ENCODE data around the gene STOX1.

STOX1 gene

GRCh38 chr10:68869623-68870022, 42.3 kb downstream of the STOX1 start:
- H3K27ac ChIP-seq (replicated peaks): no peak overlapping the region
- TF ChIP-seq GABPA (IDR thresholded peaks at IDR 0.05; ENCODE audit: low read depth) (no peak), POLR2AphosphoS5 (IDR thresholded peaks at IDR 0.05; ENCODE audit: low read depth) (no peak), CTCF (IDR thresholded peaks at IDR 0.05; ENCODE audit: insufficient read depth, low read length) (no peak), SPI1 (IDR thresholded peaks at IDR 0.05; ENCODE audit: borderline replicate concordance, low read depth) (no peak)
- TF ChIP-seq, protein P1, sequence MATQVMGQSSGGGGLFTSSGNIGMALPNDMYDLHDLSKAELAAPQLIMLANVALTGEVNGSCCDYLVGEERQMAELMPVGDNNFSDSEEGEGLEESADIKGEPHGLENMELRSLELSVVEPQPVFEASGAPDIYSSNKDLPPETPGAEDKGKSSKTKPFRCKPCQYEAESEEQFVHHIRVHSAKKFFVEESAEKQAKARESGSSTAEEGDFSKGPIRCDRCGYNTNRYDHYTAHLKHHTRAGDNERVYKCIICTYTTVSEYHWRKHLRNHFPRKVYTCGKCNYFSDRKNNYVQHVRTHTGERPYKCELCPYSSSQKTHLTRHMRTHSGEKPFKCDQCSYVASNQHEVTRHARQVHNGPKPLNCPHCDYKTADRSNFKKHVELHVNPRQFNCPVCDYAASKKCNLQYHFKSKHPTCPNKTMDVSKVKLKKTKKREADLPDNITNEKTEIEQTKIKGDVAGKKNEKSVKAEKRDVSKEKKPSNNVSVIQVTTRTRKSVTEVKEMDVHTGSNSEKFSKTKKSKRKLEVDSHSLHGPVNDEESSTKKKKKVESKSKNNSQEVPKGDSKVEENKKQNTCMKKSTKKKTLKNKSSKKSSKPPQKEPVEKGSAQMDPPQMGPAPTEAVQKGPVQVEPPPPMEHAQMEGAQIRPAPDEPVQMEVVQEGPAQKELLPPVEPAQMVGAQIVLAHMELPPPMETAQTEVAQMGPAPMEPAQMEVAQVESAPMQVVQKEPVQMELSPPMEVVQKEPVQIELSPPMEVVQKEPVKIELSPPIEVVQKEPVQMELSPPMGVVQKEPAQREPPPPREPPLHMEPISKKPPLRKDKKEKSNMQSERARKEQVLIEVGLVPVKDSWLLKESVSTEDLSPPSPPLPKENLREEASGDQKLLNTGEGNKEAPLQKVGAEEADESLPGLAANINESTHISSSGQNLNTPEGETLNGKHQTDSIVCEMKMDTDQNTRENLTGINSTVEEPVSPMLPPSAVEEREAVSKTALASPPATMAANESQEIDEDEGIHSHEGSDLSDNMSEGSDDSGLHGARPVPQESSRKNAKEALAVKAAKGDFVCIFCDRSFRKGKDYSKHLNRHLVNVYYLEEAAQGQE (IDR thresholded peaks at IDR 0.05; ENCODE audit: insufficient replicate concordance, low read depth): no peak
- no peaks in the 10 kb centered on the region for H3K27me3 ChIP-seq (ENCODE audit: insufficient read depth, poor library complexity, severe bottlenecking)
- H3K4me3 ChIP-seq (replicated peaks; ENCODE audit: insufficient read depth, low read length): no peak overlapping the region
- DNase-seq (ENCODE audit: low read depth in 1 of 2, low spot score in 1 of 2): no peak

GRCh38 chr10:68870061-68870460, 42.7 kb downstream of the STOX1 start:
- Histone ChIP-seq H3K27me3 (ENCODE audit: insufficient read depth, poor library complexity, severe bottlenecking) (no peaks in the 10 kb centered on the region), H3K27ac (replicated peaks) (no peak overlapping the region), H3K4me3 (replicated peaks; ENCODE audit: insufficient read depth, low read length) (no peak overlapping the region)
- DNase-seq (ENCODE audit: low read depth in 1 of 2, low spot score in 1 of 2): no peak
- TF ChIP-seq, protein P1 (IDR thresholded peaks at IDR 0.05; ENCODE audit: insufficient replicate concordance, low read depth): no peak
- TF ChIP-seq GABPA (IDR thresholded peaks at IDR 0.05; ENCODE audit: low read depth) (no peak), SPI1 (IDR thresholded peaks at IDR 0.05; ENCODE audit: borderline replicate concordance, low read depth) (no peak), CTCF (IDR thresholded peaks at IDR 0.05; ENCODE audit: insufficient read depth, low read length) (no peak), POLR2AphosphoS5 (IDR thresholded peaks at IDR 0.05; ENCODE audit: low read depth) (no peak)

DNA sequence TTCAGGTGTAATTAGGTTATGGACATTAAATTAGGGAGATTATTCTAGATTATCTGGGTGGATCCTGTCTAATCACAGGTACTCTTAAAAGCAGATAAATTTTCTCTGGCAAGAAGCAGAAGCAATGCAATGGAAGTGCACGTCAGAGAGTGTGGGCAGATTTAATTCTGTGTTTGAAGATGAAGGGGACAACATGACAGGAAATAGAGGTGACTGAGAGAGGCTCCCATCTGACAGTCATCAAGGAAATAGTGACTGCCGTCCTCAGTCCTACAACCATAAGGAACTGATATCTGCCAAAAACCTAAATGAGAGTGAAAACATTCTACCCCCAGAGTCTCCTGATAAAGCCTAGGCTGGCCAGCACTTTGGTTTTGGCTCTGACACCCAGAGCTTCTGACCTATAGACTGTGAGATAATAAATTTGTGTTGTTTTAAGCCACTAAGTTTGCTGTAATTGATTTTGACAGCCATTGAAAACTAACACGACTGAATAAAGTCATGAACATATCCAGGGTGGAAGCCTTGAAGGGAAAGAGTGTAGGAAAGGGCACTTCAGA, 43.3 kb downstream of the STOX1 start:
- TF ChIP-seq, protein P1 (IDR thresholded peaks at IDR 0.05; ENCODE audit: insufficient replicate concordance, low read depth): no peak
- TF ChIP-seq CTCF (IDR thresholded peaks at IDR 0.05; ENCODE audit: insufficient read depth, low read length) (no peak), POLR2AphosphoS5 (IDR thresholded peaks at IDR 0.05; ENCODE audit: low read depth) (no peak), GABPA (IDR thresholded peaks at IDR 0.05; ENCODE audit: low read depth) (no peak), SPI1 (IDR thresholded peaks at IDR 0.05; ENCODE audit: borderline replicate concordance, low read depth) (no peak)
- H3K27ac ChIP-seq (replicated peaks): no peak overlapping the region
- no peak overlapping the region for H3K4me3 ChIP-seq (replicated peaks; ENCODE audit: insufficient read depth, low read length)
- no peak for DNase-seq (ENCODE audit: low read depth in 1 of 2, low spot score in 1 of 2)
- no peaks in the 10 kb centered on the region for H3K27me3 ChIP-seq (ENCODE audit: insufficient read depth, poor library complexity, severe bottlenecking)

All from HL-60 (cell line).